Fibroblast of the aortic adventitia (primary cell): ENCODE results near the gene OLR1. TPM values are rescaled to one million over a fixed set of nuclear protein-coding genes. Genes with fewer than 3 reads are reported as not detected.

Source experiments
- DNase-seq: peaks from one replicate; pipeline ENCODE4 v3.0.0-alpha.2; 2010; ENCODE audit warnings: low read depth
- H3K4me3 ChIP-seq: 2 replicates; pipeline ENCODE4 v1.5.1; 2011; ENCODE audit warnings: low read depth, mild to moderate bottlenecking, control low read depth, low read length, moderate library complexity
- CTCF ChIP-seq: IDR thresholded peaks from 2 replicates; pipeline ENCODE4 v1.5.1; 2011; ENCODE audit warnings: mild to moderate bottlenecking, low read length, control low read depth, inconsistent platforms; ENCODE audit not compliant: insufficient read depth
- total RNA-seq: library from RNA; depleted of rRNA; stranded (reverse); fragments of >200 nt; gene quantifications from 2 replicates; pipeline ENCODE4 v1.2.3, GENCODE V29; 2012; ENCODE audit warnings: low replicate concordance

Gene OLR1
- total RNA-seq, 1 donor, result not detected

GRCh38 chr12:10111451-10111850, 60.5 kb downstream of the OLR1 start:
- DNase-seq, result no peak
- H3K4me3 ChIP-seq, result no peak overlapping the region
- no peak for TF ChIP-seq CTCF

- no peak for TF ChIP-seq CTCF
- H3K4me3 ChIP-seq, result no peak overlapping the region
- no peak for DNase-seq
Measured at GRCh38 chr12:10110256-10110844, 61.6 kb downstream of the OLR1 start.

Other genes starting within 250 kb of the OLR1 start
- gene CLEC2A, start 239.8 kb downstream of the OLR1 start, total RNA-seq, result not detected in 2 replicates
- not detected in 2 replicates for gene CLEC12A, start 200.7 kb downstream of the OLR1 start, total RNA-seq
- gene CLEC1B, start 173.0 kb downstream of the OLR1 start, total RNA-seq, result not detected in 2 replicates
- not detected in 2 replicates for gene CLEC12B, start 161.5 kb downstream of the OLR1 start, total RNA-seq
- not detected in 2 replicates for gene CLEC9A, start 141.4 kb downstream of the OLR1 start, total RNA-seq
- 0.16 TPM in 1 of 2 replicates, not detected in the other for gene CLEC1A, start 73.1 kb downstream of the OLR1 start, total RNA-seq
- not detected in 2 replicates for gene CLEC7A, start 41.9 kb downstream of the OLR1 start, total RNA-seq
- gene TMEM52B, start 6.9 kb upstream of the OLR1 start, total RNA-seq, result under 0.01 and 0.08 TPM in 2 replicates
- gene GABARAPL1, start 40.7 kb upstream of the OLR1 start, total RNA-seq, result 26.3 and 82.4 TPM in 2 replicates
- gene KLRD1, start 135.7 kb upstream of the OLR1 start, total RNA-seq, result 0.16 and 0.45 TPM in 2 replicates
- gene KLRK1, start 217.9 kb upstream of the OLR1 start, total RNA-seq, result not detected in 2 replicates
- gene KLRC4, start 237.6 kb upstream of the OLR1 start, total RNA-seq, result not detected in 2 replicates
- gene KLRC3, start 248.5 kb upstream of the OLR1 start, total RNA-seq, result not detected in 2 replicates